ENCODE measurements around the gene DCAF6.

- TF ChIP-seq TAF1 (IDR thresholded peaks at IDR 0.05; ENCODE audit: borderline replicate concordance, low read depth, low read length) (no peak), POLR2A (IDR thresholded peaks at IDR 0.05; ENCODE audit: low read depth, low read length) (no peak)
Observed at GRCh38 chr1:167933788-167934187, 2.7 kb upstream of the DCAF6 start.
